Activated CD8-positive, alpha-beta T cell treated with anti-CD3 and anti-CD28 coated beads for 36 hours (primary cell): ENCODE data around the gene IL22RA1. TPM values are rescaled to one million over a fixed set of nuclear protein-coding genes. Genes with fewer than 3 reads are reported as not detected.

Source experiments
- ATAC-seq: fragments of 200-7000 bp; cut with Tn5 transposase; one replicate; pipeline ENCODE4 v1.10.0; 2021; ENCODE audit warnings: mild to moderate bottlenecking, moderate library complexity
- CTCF ChIA-PET: fragments of 350-600 bp; sonication (Branson Sonifier 250); formaldehyde crosslinking; loops from one replicate; lab custom pipeline; 2021; ENCODE audit warnings: antibody characterized with exemption; lab: Charles Lee
- POLR2A ChIA-PET: fragments of 350-600 bp; sonication (Branson Sonifier 250); formaldehyde crosslinking; loops from one replicate; lab custom pipeline; 2021; ENCODE audit warnings: antibody characterized with exemption; lab: Charles Lee
- DNase-seq: peaks from one replicate; pipeline ENCODE4 v3.0.0-alpha.2; 2020
- H3K27ac Mint-ChIP-seq: one replicate; pipeline ENCODE4 v1.8.0; 2021; ENCODE audit warnings: mild to moderate bottlenecking, mixed read lengths
- H3K27me3 Mint-ChIP-seq: one replicate; pipeline ENCODE4 v1.8.0; 2021; ENCODE audit warnings: mixed read lengths
- H3K36me3 Mint-ChIP-seq: one replicate; pipeline ENCODE4 v1.8.0; 2021; ENCODE audit warnings: low read depth, mixed read lengths
- H3K4me1 Mint-ChIP-seq: one replicate; pipeline ENCODE4 v1.8.0; 2021; ENCODE audit warnings: low read depth, mixed read lengths
- H3K4me3 Mint-ChIP-seq: one replicate; pipeline ENCODE4 v1.8.0; 2021; ENCODE audit warnings: mild to moderate bottlenecking, moderate library complexity, mixed read lengths
- H3K9me3 Mint-ChIP-seq: one replicate; pipeline ENCODE4 v1.8.0; 2021; ENCODE audit warnings: mixed read lengths
- CTCF ChIP-seq: fragments of 200-600 bp; IDR thresholded peaks from one replicate; pipeline ENCODE4 v1.8.0; 2022; ENCODE audit warnings: antibody characterized with exemption, mild to moderate bottlenecking
- intact Hi-C: fragments of 100-400 bp; cut with micrococcal nuclease; formaldehyde crosslinking; loops from one replicate; pipeline ENCODE4 v1.10.0; 2022
- total RNA-seq, 2 experiments: library from RNA; stranded (reverse); gene quantifications; one replicate each; pipeline ENCODE4 v1.2.3, GENCODE V29; 2021

The IL22RA1 gene
- total RNA-seq, 2 experiments from 2014 or later, result not detected

- no peak overlapping the region for H3K4me3 Mint-ChIP-seq
- intact Hi-C loops, result no loop called here
- H3K27me3 Mint-ChIP-seq, result no peaks in the 10 kb centered on the region
- no peak overlapping the region for H3K27ac Mint-ChIP-seq
- TF ChIP-seq CTCF, result no peak
- DNase-seq (no peak), ATAC-seq (no peak)
- CTCF ChIA-PET, result interaction anchor here (2.8 kb wide), 1 partner anchor 19 kb away, joined by 13 read pairs; no protein-coding TSS in a partner anchor
- no peaks in the 10 kb centered on the region for H3K4me1 Mint-ChIP-seq
- H3K9me3 Mint-ChIP-seq, result no peaks in the 10 kb centered on the region
- peaks cover 14% of the 10 kb centered on the region for H3K36me3 Mint-ChIP-seq
- POLR2A ChIA-PET, result interaction anchor here (1.1 kb wide), 1 partner anchor 8 kb away, joined by 3 read pairs; no protein-coding TSS in a partner anchor
These were observed 26.3 kb upstream of the IL22RA1 start for GRCh38 chr1:24169286-24169685.

GRCh38 chr1:24168245-24168644, 25.3 kb upstream of the IL22RA1 start:
- no peak overlapping the region for H3K27ac Mint-ChIP-seq
- ChIA-PET CTCF (interaction anchor here (2.8 kb wide), 1 partner anchor 18 kb away, joined by 13 read pairs; no protein-coding TSS in a partner anchor), POLR2A (interaction anchor here (1.1 to 1.2 kb wide), 2 partner anchors 9 to 87 kb away, joined by 3 read pairs; no protein-coding TSS in a partner anchor)
- peaks cover 12% of the 10 kb centered on the region for H3K36me3 Mint-ChIP-seq
- TF ChIP-seq CTCF, result no peak
- H3K9me3 Mint-ChIP-seq, result no peaks in the 10 kb centered on the region
- no peak overlapping the region for H3K4me3 Mint-ChIP-seq
- intact Hi-C loops, result no loop called here
- H3K27me3 Mint-ChIP-seq, result no peaks in the 10 kb centered on the region
- H3K4me1 Mint-ChIP-seq, result no peaks in the 10 kb centered on the region
- DNase-seq, result no peak
- ATAC-seq, result no peak

- H3K4me3 Mint-ChIP-seq, result no peak overlapping the region
- no peaks in the 10 kb centered on the region for H3K4me1 Mint-ChIP-seq
- ChIA-PET POLR2A (no interaction called here), CTCF (interaction anchor here (1.0 to 1.2 kb wide), 3 partner anchors 12 to 218 kb away, joined by 3 to 6 read pairs (median 5); no protein-coding TSS in a partner anchor)
- no peak for ATAC-seq
- intact Hi-C loops, result no loop called here
- H3K9me3 Mint-ChIP-seq, result no peaks in the 10 kb centered on the region
- no peak for TF ChIP-seq CTCF
- no peak for DNase-seq
- H3K27me3 Mint-ChIP-seq, result no peaks in the 10 kb centered on the region
- H3K36me3 Mint-ChIP-seq, result peaks cover 12% of the 10 kb centered on the region
- H3K27ac Mint-ChIP-seq, result no peak overlapping the region
These were observed 24.1 kb upstream of the IL22RA1 start for GRCh38 chr1:24167008-24167407.

- no peak overlapping the region for H3K27ac Mint-ChIP-seq
- no peak overlapping the region for H3K4me3 Mint-ChIP-seq
- peaks cover 12% of the 10 kb centered on the region for H3K36me3 Mint-ChIP-seq
- H3K9me3 Mint-ChIP-seq, result no peaks in the 10 kb centered on the region
- DNase-seq, result no peak
- intact Hi-C loops, result no loop called here
- TF ChIP-seq CTCF, result no peak
- ATAC-seq, result no peak
- POLR2A ChIA-PET, result interaction anchor here (0.8 to 1.1 kb wide), 2 partner anchors 10 to 52 kb away, joined by 4 to 5 read pairs; no protein-coding TSS in a partner anchor
- no peaks in the 10 kb centered on the region for H3K27me3 Mint-ChIP-seq
- no peaks in the 10 kb centered on the region for H3K4me1 Mint-ChIP-seq
- CTCF ChIA-PET, result interaction anchor here (3.7 kb wide), 1 partner anchor 15 kb away, joined by 22 read pairs; no protein-coding TSS in a partner anchor
These were observed 22.6 kb upstream of the IL22RA1 start for GRCh38 chr1:24165500-24165899.

GRCh38 chr1:24164004-24164403, 21.1 kb upstream of the IL22RA1 start:
- TF ChIP-seq CTCF, result no peak
- no peaks in the 10 kb centered on the region for H3K4me1 Mint-ChIP-seq
- POLR2A ChIA-PET, result interaction anchor here (0.6 kb wide), 1 partner anchor 21 kb away, joined by 3 read pairs; no protein-coding TSS in a partner anchor
- intact Hi-C loops, result no loop called here
- ATAC-seq (no peak), DNase-seq (no peak)
- H3K9me3 Mint-ChIP-seq, result no peaks in the 10 kb centered on the region
- CTCF ChIA-PET, result interaction anchor here (0.6 to 3.7 kb wide), 3 partner anchors 9 to 98 kb away, joined by 3 to 22 read pairs (median 3); no protein-coding TSS in a partner anchor
- no peaks in the 10 kb centered on the region for H3K27me3 Mint-ChIP-seq
- H3K27ac Mint-ChIP-seq, result no peak overlapping the region
- H3K4me3 Mint-ChIP-seq, result no peak overlapping the region
- peaks cover 14% of the 10 kb centered on the region for H3K36me3 Mint-ChIP-seq
